ENCODE results near the gene ANG. TPM values are rescaled to one million over a fixed set of nuclear protein-coding genes. Genes with fewer than 3 reads are reported as not detected.
A peak's percentile ranks its signal among the peaks of the same experiment; 100 is the strongest.
"Not testable (repeated sequence)": the region's sequence is repeated elsewhere in the genome, so short reads cannot be mapped to it uniquely, and the experiment has no call there.

ANG gene
- 2.7 and 4.4 TPM in 2 replicates for total RNA-seq (2014; rRNA removed; shearing (Covaris generic))

DNA sequence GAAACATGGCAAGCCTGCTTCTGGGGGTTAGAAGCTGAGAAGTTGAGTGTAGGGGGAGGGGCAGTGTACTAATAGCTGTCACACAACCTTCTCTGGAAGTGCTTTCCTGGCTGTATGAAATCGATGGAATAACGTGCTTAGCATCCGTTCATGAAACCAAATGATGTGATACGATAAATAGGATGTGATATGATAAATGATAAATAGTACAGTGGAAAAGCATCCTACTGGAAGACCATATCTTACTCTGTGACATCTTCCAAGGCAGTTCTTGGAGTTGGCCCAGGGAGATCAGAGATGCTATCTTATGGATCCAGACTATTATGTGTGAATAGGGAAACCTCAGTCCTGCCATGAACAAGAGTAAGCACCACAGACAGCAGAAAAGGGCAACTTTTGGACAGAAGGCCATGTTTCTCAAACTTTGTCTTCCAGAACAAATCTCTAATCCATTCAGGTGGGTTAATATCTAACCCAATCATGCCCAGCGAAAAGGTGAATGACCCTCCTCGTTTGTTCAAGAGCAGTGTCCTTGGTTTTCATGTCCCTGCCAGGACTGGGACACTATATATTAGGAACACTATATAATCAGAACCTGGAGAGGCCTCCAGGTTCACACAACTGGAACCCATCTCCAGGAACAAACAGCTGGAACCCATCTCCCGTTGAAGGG lies at the start of gene ANG:
TSS of gene ANG (plus strand) at position 598 of the 673 bp plus-strand sequence. CDS start 4,801 bp downstream, outside the sequence.
- H3K27ac ChIP-seq: no peak within 1 kb of the TSS
- no peaks in the 10 kb centered on the region; the same call in 1 of the 2 replicates for H3K27me3 ChIP-seq (replicated peaks)
- no peaks in the 10 kb centered on the region for H3K9me3 ChIP-seq (replicated peaks)
- peaks cover 8% of the 10 kb centered on the region for H3K4me1 ChIP-seq (replicated peaks)
- H3K36me3 ChIP-seq: no peaks in the 10 kb centered on the region
- DNase-seq (ENCODE audit: low read depth in 1 of 2, low spot score in 2 of 2): no peak
- H3K4me3 ChIP-seq: no peak within 1 kb of the TSS

DNA sequence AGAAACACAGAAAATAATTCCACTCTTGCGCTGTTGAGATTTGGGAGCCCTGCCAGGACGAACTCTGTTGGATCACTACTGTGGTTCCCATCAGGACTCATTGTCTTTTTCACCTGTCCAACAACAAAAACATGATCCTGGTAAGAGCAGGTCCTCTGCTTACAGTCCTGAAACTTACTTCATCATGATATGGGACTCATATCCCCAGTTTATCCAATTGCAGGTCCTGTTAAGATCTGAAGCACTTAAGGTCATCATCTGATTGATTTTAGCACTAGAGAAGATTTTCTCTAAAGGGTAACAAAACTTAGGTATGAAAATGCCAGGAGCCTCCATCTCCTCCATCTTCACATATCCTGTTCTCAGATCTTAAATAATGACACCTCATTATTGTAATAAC lies 47.0 kb upstream of the ANG start, which contains the start of gene OR6S1:
TSS of gene OR6S1 (minus strand) at position 101 of the 400 bp plus-strand sequence. CDS start at position 101, 0 bp downstream.
- H3K4me3 ChIP-seq: no peak within 1 kb of the TSS
- no peak within 1 kb of the TSS for H3K27ac ChIP-seq
- no peak for DNase-seq (ENCODE audit: low read depth in 1 of 2, low spot score in 2 of 2)
- H3K36me3 ChIP-seq: no peaks in the 10 kb centered on the region
- no peaks in the 10 kb centered on the region; the same call in 1 of the 2 replicates for H3K27me3 ChIP-seq (replicated peaks)
- H3K9me3 ChIP-seq (replicated peaks): no peaks in the 10 kb centered on the region
- H3K4me1 ChIP-seq (replicated peaks): no peaks in the 10 kb centered on the region

DNA sequence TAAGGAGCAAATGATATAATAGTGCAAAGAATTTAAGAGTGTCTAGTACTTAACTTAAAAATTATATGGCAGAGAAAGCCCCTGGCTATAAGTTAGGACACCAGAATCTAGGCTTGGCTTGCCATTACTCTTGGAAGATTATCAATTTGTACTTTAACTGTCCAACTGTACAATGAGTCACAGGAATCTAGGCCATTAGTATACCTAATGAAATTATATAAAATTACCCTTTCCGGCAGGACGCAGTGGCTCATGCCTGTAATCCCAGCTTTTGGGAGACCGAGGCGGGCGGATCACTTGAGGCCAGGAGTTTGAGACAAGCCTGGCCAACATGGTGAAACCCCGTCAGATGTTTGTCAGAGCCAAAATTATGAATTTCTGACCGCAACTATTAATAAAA lies 46.4 kb upstream of the ANG start:
- H3K9me3 ChIP-seq (replicated peaks): no peaks in the 10 kb centered on the region
- no peak overlapping the region for H3K27ac ChIP-seq
- no peak for DNase-seq (ENCODE audit: low read depth in 1 of 2, low spot score in 2 of 2)
- no peaks in the 10 kb centered on the region for H3K4me1 ChIP-seq (replicated peaks)
- H3K4me3 ChIP-seq: no peak overlapping the region
- no peaks in the 10 kb centered on the region; the same call in 1 of the 2 replicates for H3K27me3 ChIP-seq (replicated peaks)
- no peaks in the 10 kb centered on the region for H3K36me3 ChIP-seq

DNA sequence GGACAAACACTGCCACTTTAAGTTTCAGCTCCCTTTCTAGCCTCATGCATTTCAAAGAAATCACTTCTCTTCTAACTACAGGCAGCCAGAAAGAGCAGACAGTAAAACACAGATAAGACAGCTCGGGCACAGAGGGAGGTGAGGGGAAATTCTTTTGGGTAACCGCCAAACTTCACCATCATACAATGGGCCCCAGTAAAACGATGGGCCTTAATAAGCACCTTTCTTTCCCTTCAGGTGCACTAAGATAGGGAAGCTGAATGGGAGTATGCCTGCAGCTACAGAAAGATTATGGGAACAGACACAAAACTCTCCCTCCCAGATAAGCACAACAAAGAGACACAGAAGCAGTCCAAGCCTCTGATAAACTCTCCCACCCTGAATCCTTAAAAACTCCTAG lies 45.8 kb upstream of the ANG start:
- H3K4me1 ChIP-seq (replicated peaks); H3K4me3 ChIP-seq; H3K27me3 ChIP-seq (replicated peaks); H3K27ac ChIP-seq; H3K9me3 ChIP-seq (replicated peaks); DNase-seq (ENCODE audit: low read depth in 1 of 2, low spot score in 2 of 2); H3K36me3 ChIP-seq: not testable (repeated sequence)

DNA sequence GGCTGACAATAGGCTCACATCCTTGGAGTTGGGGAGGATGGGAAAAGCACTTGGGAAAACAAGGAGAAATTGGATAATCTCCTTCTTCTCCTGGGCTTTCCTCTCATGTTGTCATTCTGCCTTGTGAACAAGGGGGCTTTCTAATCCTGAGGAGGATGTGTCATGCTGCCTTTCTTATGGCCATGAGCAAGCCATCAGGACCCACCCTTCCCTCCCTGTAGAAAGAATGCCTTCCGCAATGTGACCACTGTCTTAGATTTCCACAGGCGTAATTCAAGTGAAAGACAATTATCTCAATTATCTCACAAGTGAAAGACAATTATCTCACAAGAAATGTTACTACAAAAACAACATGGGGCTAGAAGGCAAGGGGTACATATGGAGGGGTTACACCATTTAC lies 44.0 kb upstream of the ANG start:
- H3K27ac ChIP-seq: no peak overlapping the region
- H3K36me3 ChIP-seq: no peaks in the 10 kb centered on the region
- no peaks in the 10 kb centered on the region for H3K4me1 ChIP-seq (replicated peaks)
- no peak overlapping the region for H3K4me3 ChIP-seq
- no peaks in the 10 kb centered on the region for H3K9me3 ChIP-seq (replicated peaks)
- no peaks in the 10 kb centered on the region; the same call in 1 of the 2 replicates for H3K27me3 ChIP-seq (replicated peaks)
- no peak for DNase-seq (ENCODE audit: low read depth in 1 of 2, low spot score in 2 of 2)

DNA sequence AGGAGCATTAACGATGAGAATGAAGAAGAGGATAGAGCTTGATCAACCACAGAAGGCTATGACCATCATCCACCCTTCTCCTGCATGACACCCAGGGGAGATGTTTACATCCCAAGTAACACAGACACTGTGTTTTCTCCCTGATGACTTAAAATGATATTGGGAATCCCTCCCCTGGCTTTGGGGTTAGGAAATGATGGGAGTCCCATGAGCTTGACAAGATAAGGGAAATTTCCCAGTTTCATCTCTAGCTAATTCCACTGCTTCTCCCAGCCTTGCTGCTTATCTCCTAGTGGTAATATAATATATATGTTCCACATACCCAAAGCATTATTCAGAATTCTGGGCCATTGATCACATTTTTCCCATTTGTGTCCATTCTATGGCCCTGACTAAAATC lies 43.1 kb upstream of the ANG start:
- Histone ChIP-seq H3K4me1 (replicated peaks) (no peaks in the 10 kb centered on the region), H3K27ac (no peak overlapping the region), H3K9me3 (replicated peaks) (no peaks in the 10 kb centered on the region), H3K4me3 (no peak overlapping the region), H3K36me3 (no peaks in the 10 kb centered on the region), H3K27me3 (replicated peaks) (no peaks in the 10 kb centered on the region; the same call in 1 of the 2 replicates)
- no peak for DNase-seq (ENCODE audit: low read depth in 1 of 2, low spot score in 2 of 2)

DNA sequence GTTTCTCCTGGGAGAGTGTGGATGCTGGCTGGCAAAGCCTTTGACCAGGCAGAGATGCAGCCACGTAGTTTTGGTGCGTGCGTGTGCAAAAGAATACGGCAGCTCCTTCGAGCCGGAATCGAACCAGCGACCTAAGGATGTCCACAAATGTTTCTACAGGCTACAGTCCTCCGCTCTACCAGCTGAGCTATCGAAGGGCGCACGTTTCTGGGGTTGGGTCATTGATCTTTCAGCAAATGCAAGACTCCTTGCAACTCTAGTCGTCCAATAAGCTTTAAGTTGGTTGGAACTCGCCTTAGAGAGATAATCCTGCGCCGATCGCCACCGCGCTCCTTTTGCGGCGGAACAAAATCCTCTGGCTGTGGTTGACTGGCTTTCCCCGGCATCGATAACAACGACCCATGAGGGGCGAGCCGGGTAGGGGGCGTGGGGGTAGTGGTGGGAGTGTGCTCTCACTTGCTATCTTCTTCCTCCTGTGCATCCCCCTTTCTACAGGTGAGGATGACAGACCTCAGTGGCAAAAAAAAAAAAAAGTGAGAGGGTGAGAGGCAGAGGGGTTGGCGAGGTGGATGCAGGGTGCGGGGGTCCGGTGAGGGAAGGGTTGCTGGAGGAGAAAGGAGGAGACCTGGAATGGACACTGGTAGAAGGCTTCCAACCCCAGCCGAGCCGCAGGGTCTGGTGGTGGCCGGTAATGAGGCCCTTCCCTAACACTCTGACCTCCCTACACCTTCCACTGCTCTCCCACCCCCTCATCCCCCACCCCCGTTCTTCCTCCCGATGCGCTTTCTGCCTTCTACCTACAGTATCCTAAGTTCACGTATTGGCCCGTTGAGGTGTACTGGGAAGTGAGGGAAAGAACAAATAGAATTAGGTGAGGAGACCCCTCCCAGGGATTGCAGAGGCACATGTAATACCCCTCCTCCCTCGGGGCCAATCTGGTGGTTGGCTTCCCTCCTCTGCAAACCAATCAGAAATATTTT lies 35.3 kb upstream of the ANG start:
- H3K4me3 ChIP-seq: no peak overlapping the region
- DNase-seq (ENCODE audit: low read depth in 1 of 2, low spot score in 2 of 2): peak; percentile 31 to 55

DNA sequence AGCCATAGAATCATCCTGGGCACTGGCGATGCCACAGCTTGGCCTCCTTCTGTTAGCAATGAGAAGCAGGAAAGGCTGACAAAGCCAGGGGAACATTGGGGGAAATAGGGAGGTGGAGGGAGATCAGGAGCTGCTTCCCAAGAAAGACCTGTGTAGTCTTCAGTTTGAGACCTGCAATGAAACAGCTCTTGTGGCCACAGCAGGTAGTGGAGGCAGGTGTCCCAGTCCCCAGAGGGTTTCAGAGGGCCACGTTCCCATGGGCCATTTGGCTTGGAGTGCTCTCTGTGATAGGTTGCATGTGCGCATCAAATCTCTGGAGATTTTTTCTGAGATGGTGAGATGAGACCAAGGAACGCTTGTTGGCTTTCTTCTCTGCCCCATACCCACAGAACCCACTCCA lies 32.7 kb upstream of the ANG start:
- no peaks in the 10 kb centered on the region for H3K36me3 ChIP-seq
- H3K4me1 ChIP-seq (replicated peaks): no peaks in the 10 kb centered on the region
- H3K27me3 ChIP-seq (replicated peaks): peaks cover 15% of the 10 kb centered on the region
- no peaks in the 10 kb centered on the region for H3K9me3 ChIP-seq (replicated peaks)
- no peak overlapping the region for H3K4me3 ChIP-seq
- H3K27ac ChIP-seq: no peak overlapping the region
- DNase-seq (ENCODE audit: low read depth in 1 of 2, low spot score in 2 of 2): no peak

More for the DNA sequence above, 35.3 kb upstream of the ANG start:
- H3K27me3 ChIP-seq (replicated peaks): peaks cover 15% of the 10 kb centered on the region
- no peaks in the 10 kb centered on the region for H3K4me1 ChIP-seq (replicated peaks)
- H3K36me3 ChIP-seq: no peaks in the 10 kb centered on the region
- H3K9me3 ChIP-seq (replicated peaks): no peaks in the 10 kb centered on the region
- H3K27ac ChIP-seq: no peak overlapping the region

DNA sequence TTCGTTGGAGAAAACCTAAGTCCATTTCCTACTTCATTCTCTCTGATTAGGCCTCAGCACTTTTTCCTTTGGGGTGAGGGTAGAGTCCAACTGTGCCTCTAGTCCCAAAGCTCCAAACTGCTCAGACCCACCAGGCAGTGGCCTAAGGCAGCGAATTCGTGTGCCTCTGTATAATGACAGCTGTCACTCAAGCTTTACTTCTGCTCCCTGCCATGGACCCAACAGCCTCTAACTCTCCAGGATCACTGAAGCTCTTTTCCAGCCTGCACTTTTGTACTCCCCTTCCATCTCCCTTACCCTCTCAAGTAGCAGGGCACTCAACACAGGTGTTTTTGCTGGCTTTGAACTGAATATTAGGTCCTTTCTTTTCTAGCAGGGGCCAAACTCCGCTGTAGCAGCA lies 32.3 kb upstream of the ANG start:
- Histone ChIP-seq H3K9me3 (replicated peaks) (no peaks in the 10 kb centered on the region), H3K4me3 (no peak overlapping the region), H3K36me3 (no peaks in the 10 kb centered on the region), H3K27me3 (replicated peaks) (peaks cover 15% of the 10 kb centered on the region), H3K4me1 (replicated peaks) (no peaks in the 10 kb centered on the region), H3K27ac (no peak overlapping the region)
- DNase-seq (ENCODE audit: low read depth in 1 of 2, low spot score in 2 of 2): no peak

DNA sequence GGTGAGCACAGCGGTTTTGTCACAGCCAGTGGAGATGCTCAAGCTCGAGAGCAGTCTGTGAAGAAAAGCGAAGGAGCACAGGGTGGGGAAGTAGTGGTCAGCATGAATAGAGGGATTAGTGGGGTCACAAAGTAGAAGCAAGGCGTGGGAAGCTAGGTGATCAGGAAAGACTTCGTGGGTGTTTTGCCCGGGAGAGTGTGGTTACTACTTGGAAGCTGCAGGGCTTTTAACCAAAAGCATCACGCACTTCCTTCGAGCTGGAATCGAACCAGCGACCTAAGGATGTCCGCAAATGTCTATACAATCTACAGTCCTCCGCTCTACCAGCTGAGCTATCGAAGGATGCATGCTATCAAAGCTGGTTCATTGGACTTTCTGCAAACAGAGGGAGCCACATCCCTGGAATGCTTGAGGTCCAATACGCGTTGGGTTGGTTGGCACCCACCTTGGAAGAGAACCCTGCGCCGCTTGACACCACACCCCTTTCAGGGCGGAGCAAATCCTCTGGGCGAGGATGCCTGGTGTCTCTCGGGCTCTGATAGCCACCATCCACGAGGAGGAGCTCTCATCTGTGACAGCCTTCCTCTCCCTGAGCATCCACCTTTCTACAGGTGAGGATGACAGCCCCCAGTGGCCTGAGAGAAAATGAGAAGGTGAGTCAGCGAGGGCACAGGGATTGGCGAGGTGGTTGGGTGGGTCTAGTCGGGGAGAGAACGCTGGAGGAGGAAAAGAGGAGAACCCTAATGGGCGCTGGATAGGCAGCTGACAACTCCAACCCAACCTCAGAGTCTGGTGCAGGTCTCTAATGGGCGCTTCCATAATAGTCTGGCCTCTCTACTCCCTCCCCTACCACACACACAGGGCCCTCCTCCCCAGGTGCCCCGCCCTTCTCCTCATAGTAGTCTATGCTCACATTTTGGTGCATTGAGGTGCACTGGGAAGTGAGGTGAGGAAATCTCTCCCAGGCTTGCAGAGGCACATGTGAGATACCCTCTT lies 31.1 kb upstream of the ANG start:
- H3K27ac ChIP-seq: no peak overlapping the region
- no peaks in the 10 kb centered on the region for H3K9me3 ChIP-seq (replicated peaks)
- H3K27me3 ChIP-seq (replicated peaks): peaks cover 9% of the 10 kb centered on the region
- H3K36me3 ChIP-seq: no peaks in the 10 kb centered on the region
- no peaks in the 10 kb centered on the region for H3K4me1 ChIP-seq (replicated peaks)
- H3K4me3 ChIP-seq: no peak overlapping the region
- no peak for DNase-seq (ENCODE audit: low read depth in 1 of 2, low spot score in 2 of 2)

DNA sequence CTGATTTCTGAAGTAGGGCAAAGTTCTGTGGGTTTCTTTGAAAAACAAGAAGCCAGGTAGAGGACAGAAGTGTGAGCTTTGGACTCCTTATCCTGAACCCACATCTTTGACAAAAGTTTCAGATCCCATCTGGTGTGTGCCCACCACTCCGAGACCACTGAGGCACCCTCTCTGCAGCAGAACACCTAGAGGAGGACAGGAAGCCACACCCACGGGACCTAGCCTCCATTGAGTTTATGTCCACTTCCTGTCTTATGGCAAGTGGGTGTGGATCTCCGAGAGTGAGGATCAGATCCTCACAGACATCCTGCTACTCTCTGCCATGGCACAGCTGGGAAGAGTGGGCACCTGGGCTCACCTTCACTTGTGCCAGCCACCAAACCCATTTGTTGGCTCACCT lies 30.3 kb upstream of the ANG start:
- no peaks in the 10 kb centered on the region for H3K36me3 ChIP-seq
- H3K4me3 ChIP-seq: no peak overlapping the region
- no peak for DNase-seq (ENCODE audit: low read depth in 1 of 2, low spot score in 2 of 2)
- H3K27me3 ChIP-seq (replicated peaks): peaks cover 4% of the 10 kb centered on the region; the same call in 1 of the 2 replicates
- no peak overlapping the region for H3K27ac ChIP-seq
- no peaks in the 10 kb centered on the region for H3K9me3 ChIP-seq (replicated peaks)
- no peaks in the 10 kb centered on the region for H3K4me1 ChIP-seq (replicated peaks)

DNA sequence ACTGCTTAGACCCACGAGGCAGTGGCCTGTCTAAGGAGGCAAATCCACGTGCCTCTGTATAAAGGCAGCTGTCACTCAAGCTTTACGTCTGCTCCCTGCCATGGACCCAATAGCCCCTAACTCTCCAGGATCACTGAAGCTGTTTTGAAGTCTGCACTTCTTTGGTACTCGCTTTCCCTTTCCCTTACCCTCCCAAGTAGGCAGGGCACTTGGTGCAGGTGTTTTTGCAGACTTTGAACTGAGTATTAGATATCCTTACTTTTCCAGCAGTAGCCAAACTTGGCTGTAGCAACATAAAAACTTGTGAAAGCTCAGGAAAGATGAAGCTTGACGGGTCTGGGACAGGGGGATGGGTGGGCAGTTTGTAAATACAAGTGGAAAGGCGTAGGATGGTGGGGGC lies 29.2 kb upstream of the ANG start:
- H3K27me3 ChIP-seq (replicated peaks): no peaks in the 10 kb centered on the region; the same call in 1 of the 2 replicates
- H3K9me3 ChIP-seq (replicated peaks): no peaks in the 10 kb centered on the region
- H3K4me1 ChIP-seq (replicated peaks): no peaks in the 10 kb centered on the region
- no peak for DNase-seq (ENCODE audit: low read depth in 1 of 2, low spot score in 2 of 2)
- no peaks in the 10 kb centered on the region for H3K36me3 ChIP-seq
- H3K27ac ChIP-seq: no peak overlapping the region
- no peak overlapping the region for H3K4me3 ChIP-seq

DNA sequence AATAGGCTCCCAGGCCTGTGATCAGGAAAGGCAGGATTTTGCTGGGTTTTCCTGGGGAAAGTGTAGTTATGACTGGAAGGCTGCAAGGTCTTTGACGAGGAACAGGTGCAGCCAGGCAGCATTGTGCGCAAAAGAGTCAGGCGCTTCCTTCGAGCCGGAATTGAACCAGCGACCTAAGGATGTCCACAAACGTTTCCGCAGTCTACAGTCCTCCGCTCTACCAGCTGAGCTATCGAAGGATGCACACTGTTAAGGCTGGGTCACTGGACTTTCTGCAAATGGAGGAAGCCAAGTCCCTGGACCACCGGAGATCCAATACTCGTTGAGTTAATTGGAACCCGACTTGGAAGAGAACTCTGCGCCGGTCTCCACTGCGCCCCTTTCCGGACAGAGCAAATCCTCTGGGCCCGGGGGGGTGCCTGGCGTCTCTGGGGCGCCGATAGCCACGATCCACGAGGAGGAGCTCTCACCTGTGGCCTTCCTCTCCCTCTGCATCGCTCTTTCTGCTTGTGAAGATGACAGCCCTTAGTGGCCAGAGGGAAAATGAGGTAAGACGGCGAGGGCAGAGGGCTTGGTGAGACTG lies 28.7 kb upstream of the ANG start:
- no peak for DNase-seq (ENCODE audit: low read depth in 1 of 2, low spot score in 2 of 2)
- no peaks in the 10 kb centered on the region; the same call in 1 of the 2 replicates for H3K27me3 ChIP-seq (replicated peaks)
- no peak overlapping the region for H3K27ac ChIP-seq
- no peaks in the 10 kb centered on the region for H3K36me3 ChIP-seq
- no peak overlapping the region for H3K4me3 ChIP-seq
- H3K9me3 ChIP-seq (replicated peaks): no peaks in the 10 kb centered on the region
- no peaks in the 10 kb centered on the region for H3K4me1 ChIP-seq (replicated peaks)

All from SJSA1 (cell line).